GM21447 (cell line): ENCODE data around the gene PSMB3.

Experiments used
- ATAC-seq: cut with Tn5 transposase; IDR thresholded peaks from one replicate; pipeline ENCODE4 v1.9.1; 2021; ENCODE audit not compliant: unreplicated experiment

Gene PSMB3

DNA sequence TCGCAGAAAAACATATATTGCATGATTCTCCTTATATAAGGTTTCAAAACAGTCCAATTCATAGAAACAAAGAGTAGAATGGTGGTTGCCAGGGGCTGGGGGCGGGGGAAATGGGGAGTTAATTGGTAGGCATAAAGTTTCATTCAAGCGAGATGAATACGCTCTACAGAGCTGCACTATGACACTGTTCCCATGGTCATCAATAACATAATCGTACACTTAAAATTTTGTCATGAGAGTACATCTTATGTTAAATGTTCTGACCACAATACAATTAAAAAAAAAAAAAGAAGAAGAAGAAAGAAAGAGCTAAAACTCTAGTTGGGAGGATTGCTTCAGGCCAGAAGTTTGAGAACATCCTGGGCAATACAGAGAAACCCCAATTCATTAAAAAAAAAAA lies 41.7 kb downstream of the PSMB3 start:
- ATAC-seq = no peak

GRCh38 chr17:38796451-38797157 lies 44.1 kb downstream of the PSMB3 start:
- no peak for ATAC-seq

- no peak for ATAC-seq
These were observed 44.6 kb downstream of the PSMB3 start for GRCh38 chr17:38797158-38797490.

- no peak for ATAC-seq
These were observed 45.3 kb downstream of the PSMB3 start for GRCh38 chr17:38797828-38798227.

DNA sequence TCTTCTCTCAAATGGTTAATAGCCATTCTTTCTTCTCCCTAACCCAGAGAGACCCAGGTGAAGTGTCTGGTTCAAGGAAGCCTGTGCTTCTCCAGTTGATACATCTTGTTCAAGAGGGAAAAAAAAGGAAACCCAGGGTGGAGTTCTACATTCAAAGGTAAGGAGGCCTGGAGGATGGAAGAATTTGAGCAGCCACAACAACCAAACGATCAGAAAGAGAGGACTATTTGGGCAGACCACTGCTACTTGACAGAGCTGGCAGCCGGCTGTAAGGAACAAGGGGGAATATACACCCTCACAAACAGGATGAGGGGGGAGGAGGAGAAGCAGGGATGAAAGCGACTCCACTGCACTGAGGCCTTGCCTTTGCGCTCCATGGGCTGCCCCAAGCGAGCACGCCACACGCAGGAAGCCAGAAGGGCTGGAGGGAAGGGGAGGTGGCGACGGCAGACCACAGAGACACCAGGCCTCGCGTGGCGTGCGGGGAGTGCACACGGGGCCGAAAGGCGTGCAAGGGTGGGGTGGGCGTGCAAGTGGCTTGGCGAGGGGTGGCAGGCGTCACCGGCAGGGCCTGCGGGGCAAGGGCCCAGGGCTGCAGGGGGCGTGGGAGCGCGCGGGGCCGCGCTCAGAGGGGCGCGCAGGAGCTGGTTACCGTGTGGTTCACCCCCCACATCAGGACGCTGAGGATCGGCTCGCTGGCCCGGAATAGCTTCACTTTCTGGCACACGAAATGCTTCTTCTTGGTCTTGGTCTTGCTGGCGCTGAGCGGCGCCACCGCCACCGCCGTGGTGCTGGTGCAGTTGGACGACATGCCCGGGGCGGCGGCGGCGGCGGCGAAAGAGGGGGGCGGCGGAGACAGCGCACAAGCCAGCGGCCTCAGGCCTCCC lies 46.3 kb downstream of the PSMB3 start:
- ATAC-seq = peak; percentile 30

DNA sequence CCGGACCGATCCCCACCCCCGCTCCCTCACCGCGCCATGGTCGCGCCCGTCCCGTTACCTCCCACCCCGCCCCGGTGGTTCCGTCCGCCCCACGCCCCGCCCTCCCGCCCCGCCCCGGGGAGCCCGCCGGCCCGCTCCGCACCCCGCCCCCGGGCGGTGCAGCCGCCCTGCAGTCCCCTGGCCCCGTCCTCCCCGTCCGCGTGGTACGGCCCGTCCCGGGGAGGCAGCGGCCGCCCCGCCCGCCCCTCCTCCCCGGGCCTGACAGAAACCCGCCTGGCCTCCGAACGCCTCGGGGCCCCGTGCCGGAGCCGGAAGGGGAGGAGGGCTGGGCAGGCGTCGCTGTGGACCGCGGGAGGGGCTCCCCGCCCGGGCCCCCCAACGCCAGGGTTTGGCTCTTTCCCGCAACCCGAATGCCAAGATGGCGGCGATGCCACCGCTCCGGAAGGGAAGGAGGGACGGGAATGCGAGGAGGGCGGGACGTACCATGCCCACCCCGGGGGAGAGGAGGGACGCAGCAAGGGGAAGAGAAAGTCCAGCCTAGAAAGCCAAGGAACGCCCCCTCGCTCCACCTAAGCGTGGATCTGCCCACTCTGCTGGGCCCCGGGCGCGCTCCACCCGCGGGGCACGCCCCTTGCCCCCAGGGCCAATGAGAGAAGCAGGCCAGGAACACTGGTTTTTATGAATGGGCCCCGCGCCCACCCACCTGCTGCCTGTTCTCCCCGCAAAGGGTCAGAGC lies 47.1 kb downstream of the PSMB3 start, which contains the start of gene PIP4K2B:
TSS of gene PIP4K2B (minus strand) at position 56 of the 736 bp plus-strand sequence. CDS start 132 bp downstream, outside the sequence.
- ATAC-seq = peak; percentile 78

DNA sequence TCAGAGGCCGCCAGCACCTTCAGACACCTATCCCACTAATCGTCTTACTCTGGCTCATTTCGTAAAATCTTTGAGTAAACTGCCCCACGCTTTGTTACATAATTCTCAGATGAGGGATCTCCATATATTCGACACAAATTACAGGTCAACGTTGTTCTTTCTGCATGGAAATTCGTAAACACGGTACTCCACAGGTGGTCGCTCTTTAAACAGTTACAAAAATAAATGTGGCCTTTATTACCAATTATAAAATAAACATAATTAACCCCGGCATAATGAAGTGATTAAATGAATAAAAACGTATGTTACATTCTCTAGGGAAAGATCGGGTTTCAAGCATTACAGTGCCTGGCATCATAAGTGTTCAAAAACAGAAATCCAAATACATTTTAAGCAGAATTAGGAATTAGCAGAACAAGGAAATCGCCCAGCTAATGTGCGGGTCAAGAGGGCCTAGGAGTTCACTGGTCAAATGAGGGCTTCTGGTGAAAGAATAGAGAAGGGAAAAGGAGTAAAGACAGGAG lies 47.8 kb downstream of the PSMB3 start:
- no peak for ATAC-seq

GRCh38 chr17:38809828-38810227 lies 57.3 kb downstream of the PSMB3 start:
- no peak for ATAC-seq
